ENCODE measurements around the gene TSPAN11. TPM values are rescaled to one million over a fixed set of nuclear protein-coding genes. Genes with fewer than 3 reads are reported as not detected.

TSPAN11 gene
- total RNA-seq, 1 donor from 2014 or later = 31.0 TPM

DNA sequence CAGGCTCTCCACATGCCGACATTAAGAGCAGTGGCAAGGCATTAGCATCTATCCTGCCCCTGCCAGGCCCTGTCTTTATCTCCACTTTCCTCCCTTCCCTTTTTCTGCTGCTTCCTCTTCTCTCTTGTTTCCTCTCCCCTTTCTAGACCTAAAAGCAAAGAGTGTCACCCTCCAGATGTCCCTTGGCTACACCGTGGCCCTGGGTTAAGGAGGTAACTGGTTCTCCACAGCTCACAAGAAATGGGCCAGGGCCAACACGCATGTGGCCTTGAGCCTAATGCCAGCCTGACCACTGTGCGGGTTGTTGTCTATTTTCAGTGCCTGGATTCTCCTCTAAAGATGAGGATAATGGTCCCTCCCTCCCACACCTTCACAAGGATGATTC is 105.4 kb downstream of the TSPAN11 start:
- H3K27me3 Mint-ChIP-seq (ENCODE audit: unreplicated experiment) = peaks cover 4% of the 10 kb centered on the region
- no peaks in the 10 kb centered on the region for H3K9me3 Mint-ChIP-seq (ENCODE audit: unreplicated experiment)
- TF ChIP-seq, protein P1, sequence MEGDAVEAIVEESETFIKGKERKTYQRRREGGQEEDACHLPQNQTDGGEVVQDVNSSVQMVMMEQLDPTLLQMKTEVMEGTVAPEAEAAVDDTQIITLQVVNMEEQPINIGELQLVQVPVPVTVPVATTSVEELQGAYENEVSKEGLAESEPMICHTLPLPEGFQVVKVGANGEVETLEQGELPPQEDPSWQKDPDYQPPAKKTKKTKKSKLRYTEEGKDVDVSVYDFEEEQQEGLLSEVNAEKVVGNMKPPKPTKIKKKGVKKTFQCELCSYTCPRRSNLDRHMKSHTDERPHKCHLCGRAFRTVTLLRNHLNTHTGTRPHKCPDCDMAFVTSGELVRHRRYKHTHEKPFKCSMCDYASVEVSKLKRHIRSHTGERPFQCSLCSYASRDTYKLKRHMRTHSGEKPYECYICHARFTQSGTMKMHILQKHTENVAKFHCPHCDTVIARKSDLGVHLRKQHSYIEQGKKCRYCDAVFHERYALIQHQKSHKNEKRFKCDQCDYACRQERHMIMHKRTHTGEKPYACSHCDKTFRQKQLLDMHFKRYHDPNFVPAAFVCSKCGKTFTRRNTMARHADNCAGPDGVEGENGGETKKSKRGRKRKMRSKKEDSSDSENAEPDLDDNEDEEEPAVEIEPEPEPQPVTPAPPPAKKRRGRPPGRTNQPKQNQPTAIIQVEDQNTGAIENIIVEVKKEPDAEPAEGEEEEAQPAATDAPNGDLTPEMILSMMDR (IDR thresholded peaks at IDR 0.05; ENCODE audit: partially characterized antibody, unreplicated experiment) = no peak
- H3K4me3 Mint-ChIP-seq (ENCODE audit: unreplicated experiment) = no peak overlapping the region
- H3K27ac Mint-ChIP-seq (ENCODE audit: unreplicated experiment) = no peak overlapping the region
- H3K36me3 Mint-ChIP-seq (ENCODE audit: unreplicated experiment) = no peaks in the 10 kb centered on the region
- no peaks in the 10 kb centered on the region for H3K4me1 Mint-ChIP-seq (ENCODE audit: low read depth, unreplicated experiment)
- no peak for DNase-seq

DNA sequence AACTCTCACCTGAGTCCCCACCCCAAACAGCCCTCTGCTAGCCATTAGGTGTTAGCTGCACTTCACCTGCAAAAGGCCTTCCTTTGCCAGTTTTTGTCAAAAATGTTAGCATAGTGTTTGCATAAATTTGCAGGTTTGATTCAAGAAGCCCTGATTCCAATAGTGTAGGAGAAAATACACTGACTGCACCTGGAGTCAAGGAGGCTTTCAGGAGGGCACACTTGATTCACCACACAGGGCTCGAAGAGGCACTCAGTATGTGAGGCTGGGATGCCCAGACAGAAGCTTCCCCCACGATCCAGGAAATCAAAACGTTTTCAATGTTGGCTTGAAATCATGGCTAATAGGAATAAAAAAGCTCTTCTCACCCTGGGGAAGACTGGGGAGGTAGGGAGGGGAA is 106.6 kb downstream of the TSPAN11 start:
- Mint-ChIP-seq H3K4me1 (ENCODE audit: low read depth, unreplicated experiment) (no peaks in the 10 kb centered on the region), H3K36me3 (ENCODE audit: unreplicated experiment) (peaks cover 3% of the 10 kb centered on the region), H3K4me3 (ENCODE audit: unreplicated experiment) (no peak overlapping the region), H3K27me3 (ENCODE audit: unreplicated experiment) (peaks cover 3% of the 10 kb centered on the region), H3K27ac (ENCODE audit: unreplicated experiment) (no peak overlapping the region), H3K9me3 (ENCODE audit: unreplicated experiment) (no peaks in the 10 kb centered on the region)
- TF ChIP-seq, protein P1 (IDR thresholded peaks at IDR 0.05; ENCODE audit: partially characterized antibody, unreplicated experiment) = no peak
- no peak for DNase-seq

DNA sequence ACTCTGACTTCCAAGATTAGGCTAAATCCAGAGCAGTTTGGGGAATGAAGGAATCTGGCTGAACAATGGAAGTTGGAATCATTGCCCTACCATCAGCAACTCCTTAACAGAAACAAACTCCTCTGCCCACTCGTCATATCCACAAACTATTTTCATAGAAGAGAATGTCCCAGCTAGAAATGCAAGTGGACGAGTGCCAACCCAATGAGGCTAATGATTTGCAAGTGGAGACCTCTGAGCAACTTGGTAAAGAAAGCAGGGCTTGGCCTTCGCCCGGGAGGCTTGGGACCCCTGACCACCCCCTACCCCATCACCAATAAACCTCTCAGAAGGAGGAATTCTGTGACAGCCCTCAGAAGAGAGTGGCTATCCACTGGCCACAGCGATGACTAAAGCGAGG is 107.1 kb downstream of the TSPAN11 start:
- H3K4me1 Mint-ChIP-seq (ENCODE audit: low read depth, unreplicated experiment) = no peaks in the 10 kb centered on the region
- TF ChIP-seq, protein P1 (IDR thresholded peaks at IDR 0.05; ENCODE audit: partially characterized antibody, unreplicated experiment) = no peak
- H3K9me3 Mint-ChIP-seq (ENCODE audit: unreplicated experiment) = no peaks in the 10 kb centered on the region
- H3K27ac Mint-ChIP-seq (ENCODE audit: unreplicated experiment) = no peak overlapping the region
- peaks cover 5% of the 10 kb centered on the region for H3K36me3 Mint-ChIP-seq (ENCODE audit: unreplicated experiment)
- peaks cover 3% of the 10 kb centered on the region for H3K27me3 Mint-ChIP-seq (ENCODE audit: unreplicated experiment)
- no peak for DNase-seq
- H3K4me3 Mint-ChIP-seq (ENCODE audit: unreplicated experiment) = no peak overlapping the region

DNA sequence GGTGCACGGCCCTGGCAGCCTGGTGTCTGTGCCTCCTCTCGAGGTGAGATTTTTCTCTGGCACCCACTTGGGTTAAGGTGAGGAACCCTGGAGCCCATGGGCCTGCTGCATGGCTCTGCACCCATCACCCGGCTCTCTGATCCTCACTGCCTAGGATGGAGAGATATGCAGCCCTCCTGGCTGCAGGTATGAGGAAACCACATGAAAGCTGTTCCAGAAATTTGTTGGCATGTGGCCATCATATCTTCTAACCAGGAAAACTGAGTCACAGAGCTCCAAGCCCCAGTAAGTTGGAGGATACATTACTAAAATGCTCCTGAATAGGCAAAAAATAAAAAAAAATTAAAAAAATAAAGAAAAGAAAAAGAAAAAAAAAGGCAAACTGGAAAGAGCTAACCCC is 107.8 kb downstream of the TSPAN11 start:
- TF ChIP-seq, protein P1 (IDR thresholded peaks at IDR 0.05; ENCODE audit: partially characterized antibody, unreplicated experiment) = no peak
- Mint-ChIP-seq H3K4me3 (ENCODE audit: unreplicated experiment) (no peak overlapping the region), H3K27ac (ENCODE audit: unreplicated experiment) (no peak overlapping the region), H3K9me3 (ENCODE audit: unreplicated experiment) (no peaks in the 10 kb centered on the region), H3K4me1 (ENCODE audit: low read depth, unreplicated experiment) (no peaks in the 10 kb centered on the region), H3K36me3 (ENCODE audit: unreplicated experiment) (peaks cover 5% of the 10 kb centered on the region), H3K27me3 (ENCODE audit: unreplicated experiment) (peaks cover 3% of the 10 kb centered on the region)
- no peak for DNase-seq

DNA sequence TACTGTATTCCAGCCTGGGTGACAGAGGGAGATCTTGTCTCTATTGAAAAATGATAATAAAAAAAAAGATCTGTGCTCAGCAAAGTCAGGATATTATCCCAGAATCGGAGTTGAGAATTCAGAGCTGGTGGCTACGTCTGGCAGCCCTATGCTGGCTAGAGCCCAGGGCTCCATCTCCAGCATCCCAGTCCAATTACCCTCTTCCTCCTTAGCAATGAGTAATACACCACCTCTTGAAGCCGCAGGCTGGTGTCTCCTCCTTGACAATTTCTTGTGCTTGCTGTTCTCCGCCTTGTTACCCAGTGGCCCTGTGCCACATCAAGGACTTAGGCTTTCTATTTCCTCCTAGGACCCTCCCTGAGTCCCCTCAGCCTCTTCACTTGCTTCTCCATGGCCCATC is 108.7 kb downstream of the TSPAN11 start:
- TF ChIP-seq, protein P1 (IDR thresholded peaks at IDR 0.05; ENCODE audit: partially characterized antibody, unreplicated experiment) = no peak
- Mint-ChIP-seq H3K9me3 (ENCODE audit: unreplicated experiment) (no peaks in the 10 kb centered on the region), H3K27me3 (ENCODE audit: unreplicated experiment) (peaks cover 3% of the 10 kb centered on the region), H3K4me1 (ENCODE audit: low read depth, unreplicated experiment) (no peaks in the 10 kb centered on the region), H3K4me3 (ENCODE audit: unreplicated experiment) (no peak overlapping the region), H3K27ac (ENCODE audit: unreplicated experiment) (no peak overlapping the region), H3K36me3 (ENCODE audit: unreplicated experiment) (peaks cover 5% of the 10 kb centered on the region)
- DNase-seq = no peak

Data from glutamatergic neuron (in vitro differentiated cells).